GM19452 (cell line): ENCODE results near the gene TTC7B.

Experiments
- ATAC-seq: cut with Tn5 transposase; IDR thresholded peaks from one replicate; pipeline ENCODE4 v1.9.1; 2021; ENCODE audit not compliant: unreplicated experiment

TTC7B gene

GRCh38 chr14:90551733-90552464 lies 264.3 kb downstream of the TTC7B start:
- ATAC-seq = no peak

DNA sequence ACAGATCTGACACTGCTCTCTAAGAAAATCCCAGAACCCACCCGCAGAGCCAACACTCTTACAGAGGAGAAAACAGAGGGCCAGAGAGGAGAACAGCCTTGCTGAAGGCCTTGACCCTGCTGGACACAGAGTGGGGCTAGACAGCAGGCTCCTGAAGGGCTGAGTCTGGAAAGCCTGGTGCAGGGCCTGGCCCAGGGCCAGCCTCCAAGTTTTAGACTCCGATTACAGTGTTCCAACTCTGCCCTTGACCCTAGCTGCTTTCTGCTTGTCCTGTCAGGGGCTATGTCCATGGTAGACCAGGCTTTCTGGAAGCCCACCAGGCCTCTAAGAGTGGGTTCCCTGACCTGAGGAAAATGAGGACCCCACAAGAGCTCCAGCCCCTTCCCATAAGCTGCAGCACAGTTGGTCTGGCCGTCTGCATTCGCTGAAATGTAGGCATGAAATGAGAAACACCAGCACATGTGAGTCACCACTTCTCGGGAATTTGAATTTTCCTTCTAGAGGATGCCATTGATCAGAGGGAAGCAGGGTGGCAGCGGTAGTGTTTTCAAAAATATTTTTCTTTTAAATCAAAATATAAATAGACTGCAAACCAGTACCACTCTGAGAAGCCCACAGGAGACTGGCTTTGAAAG lies 265.0 kb downstream of the TTC7B start:
- no peak for ATAC-seq

DNA sequence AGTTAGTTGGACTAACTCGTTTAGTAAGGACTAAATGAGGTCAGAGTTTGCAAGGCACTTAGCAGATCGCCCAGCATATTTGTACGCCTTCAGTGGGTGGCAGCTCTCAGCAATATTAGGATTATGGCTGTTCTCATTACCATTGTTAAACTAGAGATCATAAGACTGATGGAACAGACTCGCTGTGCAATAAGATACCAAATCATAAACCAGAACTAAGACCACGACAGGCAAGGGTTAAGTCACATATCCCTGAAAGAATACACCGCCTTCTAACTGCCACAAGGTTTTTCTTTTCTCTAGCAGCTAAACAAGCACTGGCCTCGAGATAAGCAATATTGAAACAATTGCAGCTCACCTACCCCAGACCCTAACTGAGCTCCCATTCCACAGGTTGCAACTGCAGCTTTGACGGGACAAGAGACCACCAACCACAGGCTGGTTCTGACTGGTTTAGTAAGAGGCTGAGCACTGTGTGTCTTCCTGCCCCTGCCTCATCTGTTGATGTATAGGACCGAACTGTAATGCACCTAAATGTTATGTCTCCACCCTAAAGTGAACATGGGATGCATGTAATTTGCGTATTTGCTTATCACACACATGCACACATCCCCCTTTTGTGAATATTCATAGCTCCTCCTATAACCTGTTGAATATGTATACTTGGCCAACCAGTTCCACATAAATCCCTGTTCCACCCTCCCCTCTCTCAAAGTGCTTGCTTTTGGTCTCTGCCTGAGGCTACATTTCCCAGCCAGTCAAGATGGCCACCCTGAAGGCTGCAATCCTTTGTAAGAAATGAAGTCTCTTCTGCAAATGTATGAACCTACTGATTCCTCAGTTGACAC lies 266.2 kb downstream of the TTC7B start:
- no peak for ATAC-seq

DNA sequence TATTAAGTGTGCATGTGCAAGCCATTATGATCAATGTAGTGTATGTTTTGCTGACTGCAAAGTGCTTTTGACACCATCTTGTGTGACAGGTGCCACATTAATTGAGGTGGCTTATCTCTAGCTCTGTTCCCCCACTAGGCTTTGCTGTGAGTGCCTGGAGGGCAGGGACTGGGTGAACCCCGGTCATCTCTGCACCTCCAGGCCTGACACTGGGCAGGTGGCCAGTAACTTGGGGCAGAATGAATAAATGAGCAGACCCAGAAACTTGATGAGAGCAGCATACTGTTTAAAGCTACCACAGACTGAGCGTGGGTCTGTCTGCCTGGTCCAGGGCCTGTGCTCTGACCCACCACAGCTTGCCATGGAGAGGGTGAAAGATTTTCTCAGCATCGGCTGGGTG lies 267.8 kb downstream of the TTC7B start:
- no peak for ATAC-seq

- ATAC-seq = no peak
These were observed 268.3 kb downstream of the TTC7B start for GRCh38 chr14:90547968-90548367.

- ATAC-seq = no peak
These were observed 269.0 kb downstream of the TTC7B start for GRCh38 chr14:90547250-90547649.

- no peak for ATAC-seq
These were observed 269.5 kb downstream of the TTC7B start for GRCh38 chr14:90546767-90547166.

DNA sequence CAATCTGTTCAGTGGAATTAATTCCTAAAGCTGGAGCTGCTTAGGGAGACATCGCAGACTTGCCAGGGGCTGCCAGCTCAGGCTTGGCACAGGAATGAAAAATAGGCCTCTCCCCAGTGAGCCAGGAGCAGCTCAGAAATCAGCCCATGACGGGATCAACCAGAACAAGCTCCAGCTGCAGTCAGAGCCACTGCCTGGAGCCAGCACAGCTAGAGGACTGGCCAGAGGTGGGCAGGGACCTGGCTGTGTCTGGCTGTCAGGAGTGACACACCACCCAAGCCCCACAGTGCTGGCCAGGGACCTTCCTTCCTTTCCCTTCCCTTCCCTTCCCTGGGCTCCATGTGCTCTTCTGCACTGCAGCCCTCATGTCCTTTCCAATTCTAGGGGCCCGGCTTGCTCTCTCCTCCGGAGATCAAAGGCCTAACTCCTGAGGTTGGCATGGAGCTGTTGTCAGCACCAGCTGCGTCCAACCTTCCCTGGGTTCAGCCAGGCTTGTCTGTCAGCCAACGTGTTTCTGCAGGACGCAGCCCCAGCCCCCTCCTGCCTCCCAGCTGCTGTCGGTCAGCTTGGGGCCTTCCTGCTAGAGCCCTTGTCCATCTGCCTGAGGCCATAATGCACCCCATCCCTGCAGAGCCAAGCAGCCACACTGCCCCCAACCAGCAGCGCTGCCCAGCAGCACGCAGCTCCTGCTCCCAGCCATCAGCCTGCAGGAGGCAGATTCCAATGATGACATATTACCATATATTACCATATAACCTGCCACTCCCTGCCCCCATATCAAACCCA lies 270.1 kb downstream of the TTC7B start:
- no peak for ATAC-seq

DNA sequence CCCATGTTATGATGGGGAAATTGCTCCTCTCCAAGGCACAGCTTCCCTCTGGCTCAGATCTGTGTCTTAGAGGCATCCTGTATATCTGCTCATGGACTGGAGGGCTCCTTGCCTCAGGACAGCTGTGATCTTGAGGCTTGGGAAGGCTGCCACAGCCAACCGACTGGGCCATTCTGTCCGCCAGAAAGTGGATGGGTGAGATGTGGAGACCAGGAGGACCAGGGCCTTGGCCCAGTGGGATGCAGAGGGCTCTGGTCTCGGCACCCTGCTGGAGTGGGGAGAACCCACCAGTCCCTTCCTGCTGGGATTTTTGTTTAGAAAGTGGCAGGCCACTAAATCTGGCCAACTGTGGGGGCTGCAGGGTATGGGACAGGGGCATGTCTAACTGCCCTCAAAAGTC lies 270.8 kb downstream of the TTC7B start:
- ATAC-seq = no peak

DNA sequence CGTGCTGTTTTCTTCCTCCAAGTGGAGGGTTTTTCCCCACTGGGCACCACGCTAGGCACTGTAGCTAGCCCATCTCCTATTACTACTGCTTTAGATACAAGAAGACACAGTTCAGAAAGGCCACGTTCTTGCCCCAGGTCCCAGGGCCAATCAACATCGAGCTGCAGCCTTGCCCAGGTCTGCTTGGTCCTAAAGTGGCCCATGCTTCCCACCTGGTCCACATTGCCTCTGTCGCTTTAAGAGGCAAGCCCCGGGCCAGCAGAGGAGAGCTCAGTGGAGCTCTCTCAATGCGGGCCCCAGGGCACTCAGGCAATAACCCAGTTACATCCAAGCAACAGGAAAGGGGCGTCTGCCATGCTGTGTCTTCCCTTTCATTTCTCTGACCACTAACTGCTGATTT lies 271.3 kb downstream of the TTC7B start:
- ATAC-seq = no peak

- no peak for ATAC-seq
These were observed 271.7 kb downstream of the TTC7B start for GRCh38 chr14:90544566-90544965.

DNA sequence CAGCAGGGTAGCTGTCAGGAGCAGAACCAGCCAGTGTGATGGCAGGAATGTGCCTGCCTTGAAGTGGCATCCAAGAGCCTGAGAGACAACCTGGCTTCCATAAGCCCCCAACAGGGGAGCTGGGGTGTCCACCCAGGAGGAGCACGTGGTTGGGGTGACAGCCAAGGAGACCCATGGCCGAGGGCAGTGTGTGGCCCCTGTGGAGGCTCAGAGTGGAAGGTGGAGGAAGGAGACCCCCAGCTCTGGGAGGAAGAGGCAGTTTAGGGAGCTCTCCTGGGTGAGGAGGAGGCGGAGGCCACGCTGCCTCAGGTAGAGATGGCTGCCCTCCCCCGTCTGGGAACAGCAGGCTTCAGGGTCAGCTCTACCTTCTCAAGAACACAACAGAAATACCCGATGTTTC lies 272.4 kb downstream of the TTC7B start:
- no peak for ATAC-seq

DNA sequence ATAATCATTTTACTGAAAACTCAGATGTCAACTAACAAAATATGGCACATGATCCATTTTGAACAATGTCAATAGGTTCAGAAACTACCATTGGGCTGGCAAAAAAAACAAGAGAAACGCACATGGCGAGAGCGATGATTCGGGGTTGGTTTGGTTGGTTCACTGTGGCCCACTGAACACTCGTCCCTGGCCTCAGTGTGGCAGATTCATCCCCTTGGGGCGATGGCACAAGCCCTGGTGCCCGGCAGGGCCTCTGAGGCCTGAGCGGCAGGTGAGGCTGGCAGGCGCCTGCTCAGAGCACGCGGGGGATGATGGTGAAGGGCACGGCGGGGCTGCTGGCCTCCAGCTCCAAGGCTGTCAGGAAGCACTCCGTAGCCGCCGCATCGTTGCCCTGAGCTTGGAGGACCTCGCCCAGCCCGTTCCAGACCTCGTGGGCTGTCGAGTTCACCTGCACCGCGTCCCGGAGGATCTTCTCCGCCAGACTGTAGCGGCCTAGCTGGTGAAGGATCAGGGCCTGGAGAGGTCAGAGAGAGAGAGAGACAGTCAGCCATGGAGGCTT lies 275.1 kb downstream of the TTC7B start:
- no peak for ATAC-seq

DNA sequence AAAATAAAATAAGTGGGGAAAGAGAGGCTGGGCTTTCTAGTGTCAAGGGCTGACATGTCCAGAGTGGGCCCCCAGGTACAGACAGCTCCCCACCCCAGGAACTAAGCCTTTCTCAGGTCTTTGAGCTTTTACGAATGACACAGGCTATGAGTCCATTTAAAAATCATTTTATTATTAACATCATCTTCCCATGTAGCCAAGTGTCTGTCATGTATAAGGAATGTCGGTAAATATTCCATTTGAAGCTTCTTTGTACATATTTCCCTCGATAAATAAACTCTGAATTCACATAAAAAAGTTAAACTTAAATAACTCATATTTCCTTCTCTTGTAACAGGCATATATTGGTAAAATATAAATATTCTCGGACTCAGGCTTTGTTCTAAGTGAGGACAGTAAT lies 275.8 kb downstream of the TTC7B start:
- ATAC-seq = no peak

GRCh38 chr14:90539996-90540395 lies 276.2 kb downstream of the TTC7B start:
- no peak for ATAC-seq

- no peak for ATAC-seq
These were observed 276.8 kb downstream of the TTC7B start for GRCh38 chr14:90539496-90539775.

- no peak for ATAC-seq
These were observed 277.3 kb downstream of the TTC7B start for GRCh38 chr14:90538716-90539495.

DNA sequence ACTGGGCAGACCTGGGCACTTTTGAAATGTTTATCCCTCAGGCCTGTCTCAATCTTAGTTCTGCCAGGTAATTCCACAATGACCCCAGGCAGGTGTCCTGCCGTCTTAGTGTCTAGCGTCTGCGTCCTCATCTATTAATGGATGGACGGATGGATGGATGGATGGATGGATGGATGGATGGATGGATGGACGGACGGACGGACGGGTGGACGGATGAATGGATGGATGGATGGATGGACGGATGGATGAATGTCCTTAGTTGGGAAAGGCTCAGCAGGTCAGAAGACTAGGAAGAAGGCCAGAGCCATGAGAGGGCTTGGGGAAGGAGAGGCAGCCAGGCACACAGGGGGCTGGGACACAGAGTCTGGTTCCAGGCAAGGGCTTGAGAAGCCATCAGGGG lies 278.1 kb downstream of the TTC7B start:
- ATAC-seq = no peak

DNA sequence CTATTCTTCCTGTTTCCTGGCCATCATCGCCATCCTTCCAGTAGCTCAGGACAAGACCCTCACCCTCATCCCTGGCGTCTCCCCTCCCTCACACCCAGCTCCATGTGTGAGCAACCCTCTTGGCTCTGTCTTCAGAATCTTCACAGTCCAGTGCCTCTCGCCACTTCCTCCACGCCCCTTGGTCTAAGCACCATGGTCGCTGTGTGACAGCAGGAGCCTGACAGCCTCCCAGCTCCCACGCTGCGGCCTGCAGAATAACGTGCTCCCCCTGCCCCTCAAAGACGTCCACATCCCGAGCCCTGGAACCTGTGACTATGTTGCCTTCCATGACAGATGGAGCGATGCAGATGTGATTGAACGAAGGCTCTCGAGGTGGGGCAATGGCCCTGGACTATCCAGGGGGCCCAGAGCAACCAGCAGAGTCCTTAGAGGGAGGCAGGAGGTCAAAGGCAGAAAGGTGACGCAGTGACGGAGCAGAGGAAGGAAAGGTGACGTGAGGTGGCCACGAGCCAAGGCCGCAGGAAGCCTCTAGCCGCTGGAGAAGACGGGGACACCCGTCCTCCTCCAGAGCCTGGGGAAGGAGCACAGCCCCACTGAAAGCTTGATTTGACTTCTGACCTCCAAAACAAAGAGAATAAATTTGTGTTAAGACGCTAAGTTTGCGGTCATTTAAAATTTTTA lies 279.6 kb downstream of the TTC7B start:
- ATAC-seq = no peak

DNA sequence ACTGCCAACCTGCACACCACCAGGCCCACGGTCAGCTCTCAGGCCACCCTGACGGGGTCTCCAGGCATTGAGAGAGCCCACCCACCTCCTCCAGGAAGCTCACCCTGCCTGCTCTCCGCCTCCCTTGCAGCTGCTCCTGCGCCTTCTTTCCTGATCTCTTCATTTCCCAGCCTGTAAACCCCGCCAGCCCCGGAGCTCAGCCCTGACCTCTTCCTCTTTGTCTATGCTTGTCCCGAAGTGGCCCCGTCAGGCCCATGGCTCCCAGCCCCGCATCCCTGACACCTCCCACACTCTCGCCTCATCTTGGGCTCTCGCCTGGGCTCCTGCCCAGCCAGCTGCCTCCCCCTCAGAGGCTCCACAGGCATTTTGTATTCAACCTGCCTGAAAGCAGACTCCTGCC lies 280.1 kb downstream of the TTC7B start:
- ATAC-seq = no peak
